Measurements from ENCODE around the gene SYNE1. TPM values are rescaled to one million over a fixed set of nuclear protein-coding genes. Genes with fewer than 3 reads are reported as not detected.

The SYNE1 gene
- total and polyA plus RNA-seq, 2 experiments from 2014 or later: 17.6 to 59.9 TPM

DNA sequence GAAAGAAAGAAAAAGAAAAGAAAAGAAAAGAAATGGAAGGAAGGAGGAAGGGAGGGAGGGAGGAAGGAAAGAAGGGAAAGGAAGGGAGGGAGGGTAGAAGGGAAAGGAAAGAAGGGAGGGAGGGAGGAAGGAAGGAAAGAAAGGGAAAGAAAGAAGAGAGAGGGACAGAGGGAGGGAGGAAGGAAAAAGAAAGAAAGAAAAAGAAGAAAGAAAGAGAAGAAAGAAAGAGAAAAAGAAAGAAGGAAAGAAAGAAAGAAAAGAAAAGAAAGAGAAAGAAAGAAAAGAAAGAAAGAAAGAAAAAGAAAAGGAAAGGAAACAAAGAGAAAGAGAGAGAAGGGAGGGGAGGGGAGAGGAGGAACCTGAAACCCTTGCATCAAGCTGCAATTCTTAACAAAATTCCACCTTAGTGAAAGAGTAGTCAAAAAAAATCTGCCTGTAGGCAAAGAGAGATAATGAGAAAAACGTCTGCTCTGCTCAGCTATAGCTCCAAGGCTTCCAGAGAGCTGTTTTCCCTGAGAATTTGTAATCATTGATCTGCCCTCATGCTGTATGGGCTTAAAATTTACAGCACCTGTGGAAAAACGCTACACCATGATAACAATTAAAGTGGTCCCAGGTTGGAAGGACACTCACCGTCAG, 43.8 kb upstream of the SYNE1 start:
- no peaks in the 10 kb centered on the region for H3K4me1 ChIP-seq (ENCODE audit: insufficient read depth)
- no peaks in the 10 kb centered on the region for H3K36me3 ChIP-seq (replicated peaks; ENCODE audit: insufficient read depth, low read depth)
- no peak for DNase-seq (ENCODE audit: low spot score)
- H4K20me1 ChIP-seq (ENCODE audit: insufficient read depth, poor library complexity, severe bottlenecking): no peaks in the 10 kb centered on the region
- H3K9me3 ChIP-seq (ENCODE audit: low read depth): no peaks in the 10 kb centered on the region
- no peaks in the 10 kb centered on the region for H3K27me3 ChIP-seq
- no peak overlapping the region for H2AFZ ChIP-seq
- no peak overlapping the region for H3K4me3 ChIP-seq
- TF ChIP-seq EZH2phosphoT487 (IDR thresholded peaks at IDR 0.05; ENCODE audit: low read depth, severe bottlenecking, unreplicated experiment) (no peak), EZH2 (IDR thresholded peaks at IDR 0.05; ENCODE audit: borderline replicate concordance) (no peak)
- TF ChIP-seq, protein P1, sequence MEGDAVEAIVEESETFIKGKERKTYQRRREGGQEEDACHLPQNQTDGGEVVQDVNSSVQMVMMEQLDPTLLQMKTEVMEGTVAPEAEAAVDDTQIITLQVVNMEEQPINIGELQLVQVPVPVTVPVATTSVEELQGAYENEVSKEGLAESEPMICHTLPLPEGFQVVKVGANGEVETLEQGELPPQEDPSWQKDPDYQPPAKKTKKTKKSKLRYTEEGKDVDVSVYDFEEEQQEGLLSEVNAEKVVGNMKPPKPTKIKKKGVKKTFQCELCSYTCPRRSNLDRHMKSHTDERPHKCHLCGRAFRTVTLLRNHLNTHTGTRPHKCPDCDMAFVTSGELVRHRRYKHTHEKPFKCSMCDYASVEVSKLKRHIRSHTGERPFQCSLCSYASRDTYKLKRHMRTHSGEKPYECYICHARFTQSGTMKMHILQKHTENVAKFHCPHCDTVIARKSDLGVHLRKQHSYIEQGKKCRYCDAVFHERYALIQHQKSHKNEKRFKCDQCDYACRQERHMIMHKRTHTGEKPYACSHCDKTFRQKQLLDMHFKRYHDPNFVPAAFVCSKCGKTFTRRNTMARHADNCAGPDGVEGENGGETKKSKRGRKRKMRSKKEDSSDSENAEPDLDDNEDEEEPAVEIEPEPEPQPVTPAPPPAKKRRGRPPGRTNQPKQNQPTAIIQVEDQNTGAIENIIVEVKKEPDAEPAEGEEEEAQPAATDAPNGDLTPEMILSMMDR (IDR thresholded peaks at IDR 0.05; ENCODE audit: poor library complexity): no peak
- H3K79me2 ChIP-seq: no peaks in the 10 kb centered on the region
- no peak overlapping the region for H3K27ac ChIP-seq
- 7% methylated on average over 3 of the region's 3 CpGs for WGBS (ENCODE audit: low lambda C conversion rate, missing lambda C conversion rate)
- no peaks in the 10 kb centered on the region for H3K9me2 ChIP-seq (replicated peaks; ENCODE audit: insufficient read depth)
- no peak overlapping the region for H3K4me2 ChIP-seq

DNA sequence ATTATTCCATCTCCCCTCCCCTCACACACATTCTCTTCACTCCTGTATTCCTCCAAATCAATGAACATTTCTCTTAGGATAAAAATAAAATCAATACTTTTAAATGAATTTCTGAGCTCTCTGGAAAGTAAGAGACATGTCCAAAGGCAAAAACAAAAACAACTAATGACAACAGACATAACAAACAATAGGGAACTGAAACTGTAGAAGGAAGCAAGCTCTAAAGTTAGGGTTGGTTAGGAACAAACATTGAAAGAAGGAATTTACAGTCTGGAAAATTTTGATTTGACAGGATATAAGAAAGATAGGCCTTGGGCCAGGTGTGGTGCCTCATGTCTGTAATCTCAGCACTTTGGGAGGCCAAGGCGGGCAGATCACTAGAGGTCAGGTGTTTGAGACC, 43.0 kb upstream of the SYNE1 start:
- no peak overlapping the region for H2AFZ ChIP-seq
- no peaks in the 10 kb centered on the region for H3K9me2 ChIP-seq (replicated peaks; ENCODE audit: insufficient read depth)
- H3K27ac ChIP-seq: no peak overlapping the region
- no peak for DNase-seq (ENCODE audit: low spot score)
- no peaks in the 10 kb centered on the region for H3K4me1 ChIP-seq (ENCODE audit: insufficient read depth)
- no peak overlapping the region for H3K4me2 ChIP-seq
- no peaks in the 10 kb centered on the region for H3K36me3 ChIP-seq (replicated peaks; ENCODE audit: insufficient read depth, low read depth)
- no peaks in the 10 kb centered on the region for H3K79me2 ChIP-seq
- no peak overlapping the region for H3K4me3 ChIP-seq
- 100% methylated on average over 1 of the region's 1 CpG for WGBS (ENCODE audit: low lambda C conversion rate, missing lambda C conversion rate)
- H3K27me3 ChIP-seq: no peaks in the 10 kb centered on the region
- no peaks in the 10 kb centered on the region for H4K20me1 ChIP-seq (ENCODE audit: insufficient read depth, poor library complexity, severe bottlenecking)
- no peaks in the 10 kb centered on the region for H3K9me3 ChIP-seq (ENCODE audit: low read depth)
- TF ChIP-seq, protein P1 (IDR thresholded peaks at IDR 0.05; ENCODE audit: poor library complexity): no peak
- TF ChIP-seq EZH2phosphoT487 (IDR thresholded peaks at IDR 0.05; ENCODE audit: low read depth, severe bottlenecking, unreplicated experiment) (no peak), EZH2 (IDR thresholded peaks at IDR 0.05; ENCODE audit: borderline replicate concordance) (no peak)

DNA sequence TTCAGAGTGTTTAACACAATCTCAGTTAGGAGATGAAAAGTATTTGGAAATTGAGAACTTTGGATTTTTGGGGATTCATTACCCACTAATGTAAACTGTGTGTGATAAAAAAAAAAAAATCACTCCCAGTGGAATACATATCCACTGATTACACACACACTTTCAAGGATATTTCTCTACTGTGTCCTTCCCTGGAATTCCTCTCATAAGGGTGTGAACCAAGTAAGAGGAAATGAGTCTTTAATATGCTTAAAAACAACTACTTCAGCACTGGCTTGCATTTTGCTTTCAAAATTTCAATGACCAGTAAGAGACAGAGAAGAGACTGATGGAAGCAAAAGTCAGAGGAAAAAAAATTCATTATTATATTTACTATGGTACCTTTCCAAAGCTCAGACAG, 36.1 kb upstream of the SYNE1 start:
- Histone ChIP-seq H3K9me2 (replicated peaks; ENCODE audit: insufficient read depth) (no peaks in the 10 kb centered on the region), H2AFZ (no peak overlapping the region), H3K27me3 (no peaks in the 10 kb centered on the region), H3K27ac (no peak overlapping the region), H3K4me3 (no peak overlapping the region), H3K9me3 (ENCODE audit: low read depth) (no peaks in the 10 kb centered on the region), H4K20me1 (ENCODE audit: insufficient read depth, poor library complexity, severe bottlenecking) (no peaks in the 10 kb centered on the region), H3K4me2 (no peak overlapping the region), H3K36me3 (replicated peaks; ENCODE audit: insufficient read depth, low read depth) (no peaks in the 10 kb centered on the region), H3K79me2 (no peaks in the 10 kb centered on the region), H3K4me1 (ENCODE audit: insufficient read depth) (no peaks in the 10 kb centered on the region)
- no peak for DNase-seq (ENCODE audit: low spot score)
- TF ChIP-seq EZH2phosphoT487 (IDR thresholded peaks at IDR 0.05; ENCODE audit: low read depth, severe bottlenecking, unreplicated experiment) (no peak), EZH2 (IDR thresholded peaks at IDR 0.05; ENCODE audit: borderline replicate concordance) (no peak)
- TF ChIP-seq, protein P1 (IDR thresholded peaks at IDR 0.05; ENCODE audit: poor library complexity): no peak
